HFFc6 (cell line): ENCODE results near the gene ERC2. TPM values are rescaled to one million over a fixed set of nuclear protein-coding genes. Genes with fewer than 3 reads are reported as not detected.

Experiments
- DNase-seq: peaks from one replicate; pipeline ENCODE4 v3.0.0-alpha.2; 2018
- H3K27ac Mint-ChIP-seq: 2 replicates; pipeline ENCODE4 v1.8.0; 2020; ENCODE audit warnings: mild to moderate bottlenecking, mixed read lengths
- H3K27me3 Mint-ChIP-seq: 2 replicates; pipeline ENCODE4 v1.8.0; 2021; ENCODE audit warnings: mild to moderate bottlenecking, moderate library complexity, mixed read lengths; ENCODE audit not compliant: insufficient read depth
- H3K36me3 Mint-ChIP-seq: 2 replicates; pipeline ENCODE4 v1.8.0; 2021; ENCODE audit warnings: low read depth, mixed read lengths
- H3K4me1 Mint-ChIP-seq: 2 replicates; pipeline ENCODE4 v1.8.0; 2020; ENCODE audit warnings: low read depth, mixed read lengths
- H3K4me3 Mint-ChIP-seq: 2 replicates; pipeline ENCODE4 v1.8.0; 2020; ENCODE audit warnings: mild to moderate bottlenecking, moderate library complexity, mixed read lengths
- H3K9me3 Mint-ChIP-seq: 2 replicates; pipeline ENCODE4 v1.8.0; 2020; ENCODE audit warnings: mild to moderate bottlenecking, mixed read lengths
- total RNA-seq, 6 experiments: library from RNA; stranded (reverse); fragmentation: NEBNext Ultra II Directional; extraction: Animal tissue kit (Norgen Biotek cat#: 25700); gene quantifications; 2 replicates in 1 of 6; 3 replicates in 5 of 6; pipeline ENCODE4 v1.2.3, GENCODE V29; 2021
- TF ChIP-seq, protein P1 (sequence below): fragments of 200-600 bp; sonication (generic); IDR thresholded peaks from 2 replicates; pipeline ENCODE4 v1.5.0; 2021; ENCODE audit warnings: antibody characterized with exemption, mild to moderate bottlenecking

The ERC2 gene
- total RNA-seq, 6 experiments from 2014 or later: 0.11 TPM; not detected in 5

DNA sequence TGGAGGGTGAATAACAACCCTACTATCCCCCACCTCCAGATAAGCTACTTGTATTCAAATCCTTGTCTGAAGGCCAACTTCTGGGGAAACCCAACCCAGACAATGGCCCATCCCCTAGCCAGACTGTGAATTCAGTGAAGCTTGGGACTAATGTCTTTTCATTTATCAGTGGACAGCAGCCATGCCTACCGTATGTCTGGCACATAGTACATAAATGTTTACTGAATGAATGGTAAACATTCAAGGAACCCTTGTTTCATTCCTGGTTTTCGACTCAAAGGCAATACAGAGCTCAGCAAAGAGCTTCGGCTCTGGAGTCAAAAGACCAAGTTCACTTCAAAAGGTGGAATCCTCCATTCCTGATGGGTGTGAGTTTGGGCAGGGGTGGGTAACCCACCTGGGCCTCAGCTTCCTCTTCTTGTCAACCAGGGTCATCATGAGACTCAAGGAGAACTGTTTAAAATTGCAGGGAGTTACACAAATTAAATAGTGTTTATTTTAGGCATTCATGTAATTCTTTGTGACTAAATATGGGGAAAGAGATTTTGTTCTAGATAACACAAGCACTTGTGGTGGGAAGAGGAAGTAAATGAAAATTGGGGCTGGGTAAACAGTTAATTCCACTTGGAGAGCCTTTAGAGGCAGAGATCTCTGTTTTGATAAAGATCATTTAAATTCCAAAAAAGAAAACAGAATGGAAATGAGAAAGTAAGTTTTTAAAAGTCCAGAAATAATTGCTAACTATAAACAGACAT, 677.5 kb downstream of the ERC2 start:
- Mint-ChIP-seq H3K4me3 (no peak overlapping the region), H3K4me1 (peaks cover 9% of the 10 kb centered on the region), H3K27ac (no peak overlapping the region), H3K27me3 (no peaks in the 10 kb centered on the region), H3K9me3 (no peaks in the 10 kb centered on the region; the same call in 1 of the 2 replicates), H3K36me3 (0 out of 2 replicates have a peak, but pooled peaks cover under 1% of the 10 kb centered on the region)
- TF ChIP-seq, protein P1, sequence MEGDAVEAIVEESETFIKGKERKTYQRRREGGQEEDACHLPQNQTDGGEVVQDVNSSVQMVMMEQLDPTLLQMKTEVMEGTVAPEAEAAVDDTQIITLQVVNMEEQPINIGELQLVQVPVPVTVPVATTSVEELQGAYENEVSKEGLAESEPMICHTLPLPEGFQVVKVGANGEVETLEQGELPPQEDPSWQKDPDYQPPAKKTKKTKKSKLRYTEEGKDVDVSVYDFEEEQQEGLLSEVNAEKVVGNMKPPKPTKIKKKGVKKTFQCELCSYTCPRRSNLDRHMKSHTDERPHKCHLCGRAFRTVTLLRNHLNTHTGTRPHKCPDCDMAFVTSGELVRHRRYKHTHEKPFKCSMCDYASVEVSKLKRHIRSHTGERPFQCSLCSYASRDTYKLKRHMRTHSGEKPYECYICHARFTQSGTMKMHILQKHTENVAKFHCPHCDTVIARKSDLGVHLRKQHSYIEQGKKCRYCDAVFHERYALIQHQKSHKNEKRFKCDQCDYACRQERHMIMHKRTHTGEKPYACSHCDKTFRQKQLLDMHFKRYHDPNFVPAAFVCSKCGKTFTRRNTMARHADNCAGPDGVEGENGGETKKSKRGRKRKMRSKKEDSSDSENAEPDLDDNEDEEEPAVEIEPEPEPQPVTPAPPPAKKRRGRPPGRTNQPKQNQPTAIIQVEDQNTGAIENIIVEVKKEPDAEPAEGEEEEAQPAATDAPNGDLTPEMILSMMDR: no peak
- no peak for DNase-seq

DNA sequence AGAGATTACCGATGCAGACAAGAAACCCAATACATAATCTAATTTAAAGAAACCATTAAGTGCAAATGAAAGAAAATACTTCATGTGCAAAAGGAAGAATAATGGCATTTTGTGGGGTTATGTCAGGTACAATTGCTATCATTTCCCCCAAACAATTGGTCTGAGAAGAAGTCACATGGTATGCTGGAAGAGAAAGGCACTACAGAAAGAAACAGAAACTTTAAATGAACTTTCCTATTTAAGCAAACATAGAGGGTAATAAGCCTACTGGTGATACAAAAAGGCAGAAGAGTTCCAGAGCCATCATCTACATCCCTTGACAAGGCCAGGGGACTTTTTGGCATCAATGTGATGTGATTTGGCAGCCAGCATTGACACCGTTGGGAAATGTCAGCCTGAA, 678.8 kb downstream of the ERC2 start:
- Mint-ChIP-seq H3K4me1 (peaks cover 7% of the 10 kb centered on the region), H3K4me3 (no peak overlapping the region), H3K9me3 (no peaks in the 10 kb centered on the region), H3K27ac (no peak overlapping the region), H3K27me3 (no peaks in the 10 kb centered on the region), H3K36me3 (no peaks in the 10 kb centered on the region)
- no peak for DNase-seq
- TF ChIP-seq, protein P1: no peak

DNA sequence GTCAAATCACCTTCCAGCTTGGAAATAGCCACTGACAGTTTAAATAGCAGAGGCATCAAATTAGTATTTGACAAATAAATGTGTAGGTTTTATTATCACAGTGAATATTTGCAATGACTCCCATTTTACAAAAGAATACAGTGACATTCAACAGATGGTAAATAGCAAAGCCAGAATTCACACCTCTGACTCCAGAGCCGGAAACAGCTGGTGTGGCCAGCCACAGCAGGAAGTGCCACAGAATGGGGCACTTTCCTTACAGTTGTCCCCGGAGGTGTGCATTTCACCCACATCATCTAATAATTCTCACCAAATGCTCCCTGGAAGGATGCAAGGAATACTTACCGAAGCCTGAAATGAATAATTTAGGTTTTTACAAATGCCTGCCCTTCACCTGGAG, 685.5 kb downstream of the ERC2 start:
- no peak overlapping the region for H3K4me3 Mint-ChIP-seq
- no peak overlapping the region for H3K27ac Mint-ChIP-seq
- H3K27me3 Mint-ChIP-seq: no peaks in the 10 kb centered on the region
- H3K4me1 Mint-ChIP-seq: no peaks in the 10 kb centered on the region
- no peak for DNase-seq
- no peaks in the 10 kb centered on the region for H3K9me3 Mint-ChIP-seq
- TF ChIP-seq, protein P1: no peak
- no peaks in the 10 kb centered on the region for H3K36me3 Mint-ChIP-seq

DNA sequence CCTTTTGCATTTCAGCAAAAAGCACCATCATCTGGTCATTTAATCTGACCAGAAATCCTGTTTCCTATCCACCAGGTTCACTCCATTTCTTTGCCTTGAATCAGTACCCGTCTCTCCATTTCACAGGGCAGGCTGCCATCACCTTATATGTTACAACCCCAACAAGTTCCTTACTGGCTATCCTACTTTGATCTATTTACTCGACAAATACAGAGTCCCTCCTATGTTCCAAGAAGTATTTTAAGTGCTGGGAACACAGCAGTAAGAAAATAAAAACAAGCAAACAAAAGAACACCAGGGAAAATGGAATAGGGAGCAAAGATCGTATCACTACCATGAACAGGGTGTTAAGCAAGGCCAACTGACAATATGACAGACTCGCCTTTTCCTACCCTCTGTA, 685.9 kb downstream of the ERC2 start:
- Mint-ChIP-seq H3K36me3 (no peaks in the 10 kb centered on the region), H3K4me3 (no peak overlapping the region), H3K27me3 (no peaks in the 10 kb centered on the region), H3K27ac (no peak overlapping the region), H3K4me1 (no peaks in the 10 kb centered on the region), H3K9me3 (no peaks in the 10 kb centered on the region)
- TF ChIP-seq, protein P1: no peak
- no peak for DNase-seq

DNA sequence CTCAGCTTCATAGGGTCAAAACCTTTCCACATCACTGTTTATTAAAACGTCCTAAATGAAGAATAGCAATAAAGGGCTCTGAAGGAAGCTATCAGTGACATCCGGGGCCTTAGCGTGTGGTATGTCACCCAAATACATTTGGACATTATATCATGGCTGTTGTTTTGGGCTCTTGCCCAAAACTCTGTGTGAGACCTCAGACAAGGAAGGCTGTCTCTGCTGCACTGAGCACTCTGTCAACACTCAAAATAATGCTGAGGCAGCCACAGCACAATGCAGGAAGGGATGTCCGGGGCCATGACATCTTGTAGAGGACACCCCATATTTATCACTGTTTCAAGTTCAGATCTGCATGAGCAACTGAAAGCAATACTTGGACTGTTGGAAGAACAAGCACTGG, 687.4 kb downstream of the ERC2 start:
- TF ChIP-seq, protein P1: no peak
- Mint-ChIP-seq H3K4me1 (no peaks in the 10 kb centered on the region), H3K4me3 (no peak overlapping the region), H3K27ac (no peak overlapping the region), H3K27me3 (peaks cover 2% of the 10 kb centered on the region), H3K9me3 (no peaks in the 10 kb centered on the region), H3K36me3 (no peaks in the 10 kb centered on the region)
- DNase-seq: no peak
